Measurements from ENCODE around the gene PDHA2. TPM values are rescaled to one million over a fixed set of nuclear protein-coding genes. Genes with fewer than 3 reads are reported as not detected.

Gene PDHA2
- total RNA-seq, 1 donor from 2014 or later = not detected

DNA sequence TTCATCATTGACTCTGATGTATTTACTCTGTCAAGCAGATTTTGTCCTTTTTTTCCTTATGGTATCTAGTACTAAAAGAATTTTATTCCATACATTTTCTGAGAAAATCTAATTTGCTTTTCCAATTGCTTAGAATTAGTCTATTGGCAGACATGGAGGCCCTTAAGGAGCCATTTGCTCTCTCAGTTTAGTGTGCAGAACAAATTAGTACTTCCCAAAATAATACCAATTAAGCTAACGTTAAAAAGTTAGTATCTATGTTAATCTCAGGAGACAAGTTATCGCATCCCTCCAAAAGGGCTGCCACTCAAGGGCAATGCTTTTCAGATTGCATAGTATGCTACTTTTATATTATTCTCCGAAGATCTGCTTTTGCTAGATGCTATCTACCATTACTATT is 47.7 kb downstream of the PDHA2 start:
- H3K4me3 Mint-ChIP-seq = no peak overlapping the region
- no peaks in the 10 kb centered on the region for H3K4me1 Mint-ChIP-seq
- H3K36me3 Mint-ChIP-seq (ENCODE audit: low read depth) = peaks cover 9% of the 10 kb centered on the region
- H3K27ac Mint-ChIP-seq (ENCODE audit: unreplicated experiment) = no peak overlapping the region
- DNase-seq (ENCODE audit: low read depth, low spot score) = no peak
- H3K9me3 Mint-ChIP-seq = peaks cover 25% of the 10 kb centered on the region
- TF ChIP-seq, protein P1, sequence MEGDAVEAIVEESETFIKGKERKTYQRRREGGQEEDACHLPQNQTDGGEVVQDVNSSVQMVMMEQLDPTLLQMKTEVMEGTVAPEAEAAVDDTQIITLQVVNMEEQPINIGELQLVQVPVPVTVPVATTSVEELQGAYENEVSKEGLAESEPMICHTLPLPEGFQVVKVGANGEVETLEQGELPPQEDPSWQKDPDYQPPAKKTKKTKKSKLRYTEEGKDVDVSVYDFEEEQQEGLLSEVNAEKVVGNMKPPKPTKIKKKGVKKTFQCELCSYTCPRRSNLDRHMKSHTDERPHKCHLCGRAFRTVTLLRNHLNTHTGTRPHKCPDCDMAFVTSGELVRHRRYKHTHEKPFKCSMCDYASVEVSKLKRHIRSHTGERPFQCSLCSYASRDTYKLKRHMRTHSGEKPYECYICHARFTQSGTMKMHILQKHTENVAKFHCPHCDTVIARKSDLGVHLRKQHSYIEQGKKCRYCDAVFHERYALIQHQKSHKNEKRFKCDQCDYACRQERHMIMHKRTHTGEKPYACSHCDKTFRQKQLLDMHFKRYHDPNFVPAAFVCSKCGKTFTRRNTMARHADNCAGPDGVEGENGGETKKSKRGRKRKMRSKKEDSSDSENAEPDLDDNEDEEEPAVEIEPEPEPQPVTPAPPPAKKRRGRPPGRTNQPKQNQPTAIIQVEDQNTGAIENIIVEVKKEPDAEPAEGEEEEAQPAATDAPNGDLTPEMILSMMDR (conservative IDR thresholded peaks at IDR 0.05) = no peak
- H3K27me3 Mint-ChIP-seq (ENCODE audit: low read depth) = no peaks in the 10 kb centered on the region

DNA sequence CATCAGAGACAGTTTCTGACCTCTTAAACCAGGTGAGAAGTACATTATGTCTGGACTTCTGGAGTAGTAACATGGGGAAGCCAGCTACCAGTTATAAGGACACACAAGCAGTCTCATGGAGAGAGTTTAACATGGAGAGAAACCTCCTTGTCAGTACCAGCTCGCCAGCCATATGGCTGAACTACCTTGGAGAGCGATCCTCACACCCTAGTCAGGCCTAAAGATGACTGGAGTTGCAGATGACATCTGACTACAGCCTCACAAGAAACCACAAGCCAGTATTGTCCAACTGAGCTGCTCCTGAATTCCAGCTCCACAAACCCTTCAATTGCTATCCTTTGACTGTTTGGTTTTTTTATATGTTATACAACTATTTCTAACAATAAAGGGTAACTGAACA is 49.8 kb downstream of the PDHA2 start:
- Mint-ChIP-seq H3K4me3 (no peak overlapping the region), H3K9me3 (peaks cover 28% of the 10 kb centered on the region), H3K4me1 (no peaks in the 10 kb centered on the region), H3K36me3 (ENCODE audit: low read depth) (peaks cover 4% of the 10 kb centered on the region), H3K27ac (ENCODE audit: unreplicated experiment) (no peak overlapping the region), H3K27me3 (ENCODE audit: low read depth) (no peaks in the 10 kb centered on the region)
- TF ChIP-seq, protein P1 (conservative IDR thresholded peaks at IDR 0.05) = no peak
- DNase-seq (ENCODE audit: low read depth, low spot score) = no peak

Measured in neural crest cell (in vitro differentiated cells).